ENCODE measurements around the gene TSHZ2.
"Not testable (repeated sequence)": the region's sequence is repeated elsewhere in the genome, so short reads cannot be mapped to it uniquely, and the experiment has no call there.

DNA sequence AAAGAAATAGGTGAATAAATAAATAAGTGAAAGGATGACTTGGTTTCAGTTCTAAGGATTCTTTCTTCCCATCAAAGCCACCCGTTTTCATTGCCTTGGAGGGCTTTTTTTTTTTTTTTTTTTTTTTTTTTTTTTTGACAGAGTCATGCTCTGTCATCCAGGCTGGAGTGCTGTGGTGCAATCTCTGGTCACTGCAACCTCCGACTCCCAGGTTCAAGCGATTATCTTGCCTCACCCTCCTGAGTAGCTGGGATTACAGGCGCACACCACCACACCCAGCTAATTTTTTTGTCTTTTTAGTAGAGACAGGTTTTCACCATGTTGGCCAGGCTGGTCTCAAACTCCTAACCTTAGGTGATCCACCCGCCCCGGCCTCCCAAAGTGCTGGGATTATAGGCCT is 351.3 kb downstream of the TSHZ2 start:
- TF ChIP-seq, protein P1, sequence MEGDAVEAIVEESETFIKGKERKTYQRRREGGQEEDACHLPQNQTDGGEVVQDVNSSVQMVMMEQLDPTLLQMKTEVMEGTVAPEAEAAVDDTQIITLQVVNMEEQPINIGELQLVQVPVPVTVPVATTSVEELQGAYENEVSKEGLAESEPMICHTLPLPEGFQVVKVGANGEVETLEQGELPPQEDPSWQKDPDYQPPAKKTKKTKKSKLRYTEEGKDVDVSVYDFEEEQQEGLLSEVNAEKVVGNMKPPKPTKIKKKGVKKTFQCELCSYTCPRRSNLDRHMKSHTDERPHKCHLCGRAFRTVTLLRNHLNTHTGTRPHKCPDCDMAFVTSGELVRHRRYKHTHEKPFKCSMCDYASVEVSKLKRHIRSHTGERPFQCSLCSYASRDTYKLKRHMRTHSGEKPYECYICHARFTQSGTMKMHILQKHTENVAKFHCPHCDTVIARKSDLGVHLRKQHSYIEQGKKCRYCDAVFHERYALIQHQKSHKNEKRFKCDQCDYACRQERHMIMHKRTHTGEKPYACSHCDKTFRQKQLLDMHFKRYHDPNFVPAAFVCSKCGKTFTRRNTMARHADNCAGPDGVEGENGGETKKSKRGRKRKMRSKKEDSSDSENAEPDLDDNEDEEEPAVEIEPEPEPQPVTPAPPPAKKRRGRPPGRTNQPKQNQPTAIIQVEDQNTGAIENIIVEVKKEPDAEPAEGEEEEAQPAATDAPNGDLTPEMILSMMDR (IDR thresholded peaks at IDR 0.05; ENCODE audit: low read length), result not testable (repeated sequence)
- not testable (repeated sequence) for TF ChIP-seq EZH2 (IDR thresholded peaks at IDR 0.05; ENCODE audit: borderline replicate concordance, low read length)

Data from OCI-LY1 (cell line).